Adrenal gland (tissue), 5 donors: ENCODE measurements around the gene AGA.

ENCODE experiments used
- POLR2A ChIP-seq, 2 donors: fragments of 450-650 bp; IDR thresholded peaks; one replicate each; pipeline ENCODE4 v1.6.1; 2017; ENCODE audit warnings: antibody characterized with exemption in 2 of 2, mild to moderate bottlenecking in 2 of 2, moderate library complexity in 1 of 2
- TF ChIP-seq, protein P1 (sequence below), 6 experiments: fragments of 450-650 bp in 4 of 6; fragments of 200-600 bp in 2 of 6; sonication (generic) in 1 of 6; IDR thresholded peaks; 1 replicate in 5 of 6; 2 replicates in 1 of 6; pipeline versions ENCODE4 v1.5.1 to v1.8.0; 2016 to 2021; ENCODE audit warnings: antibody characterized with exemption in 6 of 6, mild to moderate bottlenecking in 2 of 6, moderate library complexity in 1 of 6
- donor health status: DM: no; HTN: no; CAD: no.

- TF ChIP-seq, protein P1, sequence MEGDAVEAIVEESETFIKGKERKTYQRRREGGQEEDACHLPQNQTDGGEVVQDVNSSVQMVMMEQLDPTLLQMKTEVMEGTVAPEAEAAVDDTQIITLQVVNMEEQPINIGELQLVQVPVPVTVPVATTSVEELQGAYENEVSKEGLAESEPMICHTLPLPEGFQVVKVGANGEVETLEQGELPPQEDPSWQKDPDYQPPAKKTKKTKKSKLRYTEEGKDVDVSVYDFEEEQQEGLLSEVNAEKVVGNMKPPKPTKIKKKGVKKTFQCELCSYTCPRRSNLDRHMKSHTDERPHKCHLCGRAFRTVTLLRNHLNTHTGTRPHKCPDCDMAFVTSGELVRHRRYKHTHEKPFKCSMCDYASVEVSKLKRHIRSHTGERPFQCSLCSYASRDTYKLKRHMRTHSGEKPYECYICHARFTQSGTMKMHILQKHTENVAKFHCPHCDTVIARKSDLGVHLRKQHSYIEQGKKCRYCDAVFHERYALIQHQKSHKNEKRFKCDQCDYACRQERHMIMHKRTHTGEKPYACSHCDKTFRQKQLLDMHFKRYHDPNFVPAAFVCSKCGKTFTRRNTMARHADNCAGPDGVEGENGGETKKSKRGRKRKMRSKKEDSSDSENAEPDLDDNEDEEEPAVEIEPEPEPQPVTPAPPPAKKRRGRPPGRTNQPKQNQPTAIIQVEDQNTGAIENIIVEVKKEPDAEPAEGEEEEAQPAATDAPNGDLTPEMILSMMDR (IDR thresholded peaks at IDR 0.05) = no peak
- TF ChIP-seq POLR2A (IDR thresholded peaks at IDR 0.05) = no peak
Observed at GRCh38 chr4:177391287-177391686, 51.0 kb downstream of the AGA start.
